Measurements from ENCODE around the gene EMC9. TPM values are rescaled to one million over a fixed set of nuclear protein-coding genes. Genes with fewer than 3 reads are reported as not detected.

Gene EMC9
- polyA plus RNA-seq, 2 donors = 24.5 to 26.6 TPM

GRCh38 chr14:24132976-24133375, 8.4 kb downstream of the EMC9 start:
- Histone ChIP-seq H3K27me3 (ENCODE audit: control insufficient read depth in 1 of 2, insufficient read depth in 2 of 2, low read length in 2 of 2) (no peaks in the 10 kb centered on the region), H3K4me1 (ENCODE audit: control insufficient read depth in 2 of 2, insufficient read depth in 2 of 2, low read length in 1 of 2) (peaks cover 5 to 13% of the 10 kb centered on the region in 2 donors), H3K4me3 (ENCODE audit: low read depth in 1 of 2, low read length in 2 of 2) (no peak overlapping the region), H3K27ac (ENCODE audit: low read depth in 2 of 2, low read length in 1 of 2) (no peak overlapping the region), H3K9me3 (ENCODE audit: control insufficient read depth in 2 of 2, insufficient read depth in 1 of 2, low read depth in 1 of 2, low read length in 1 of 2) (no peaks in the 10 kb centered on the region), H3K36me3 (ENCODE audit: control insufficient read depth in 2 of 2, insufficient read depth in 2 of 2, low read length in 1 of 2) (peaks cover 0 to 5% of the 10 kb centered on the region in 2 donors)
- 92 to 97% methylated on average over 2 of the region's 2 CpGs for WGBS, 2 donors

GRCh38 chr14:24132061-24132685, 9.2 kb downstream of the EMC9 start:
- Histone ChIP-seq H3K27ac (ENCODE audit: low read depth in 2 of 2, low read length in 1 of 2) (no peak overlapping the region), H3K27me3 (ENCODE audit: control insufficient read depth in 1 of 2, insufficient read depth in 2 of 2, low read length in 2 of 2) (no peaks in the 10 kb centered on the region), H3K4me1 (ENCODE audit: control insufficient read depth in 2 of 2, insufficient read depth in 2 of 2, low read length in 1 of 2) (peaks cover 5 to 7% of the 10 kb centered on the region in 2 donors), H3K4me3 (ENCODE audit: low read depth in 1 of 2, low read length in 2 of 2) (no peak overlapping the region), H3K9me3 (ENCODE audit: control insufficient read depth in 2 of 2, insufficient read depth in 1 of 2, low read depth in 1 of 2, low read length in 1 of 2) (no peaks in the 10 kb centered on the region), H3K36me3 (ENCODE audit: control insufficient read depth in 2 of 2, insufficient read depth in 2 of 2, low read length in 1 of 2) (no peaks in the 10 kb centered on the region)
- WGBS, 2 donors = 52 to 58% methylated on average over 24 of the region's 24 CpGs

- WGBS, 2 donors = 75 to 86% methylated on average over 15 of the region's 15 CpGs
- Histone ChIP-seq H3K27ac (ENCODE audit: low read depth in 2 of 2, low read length in 1 of 2) (no peak overlapping the region), H3K9me3 (ENCODE audit: control insufficient read depth in 2 of 2, insufficient read depth in 1 of 2, low read depth in 1 of 2, low read length in 1 of 2) (no peaks in the 10 kb centered on the region)
Observed at GRCh38 chr14:24131549-24131966, 9.8 kb downstream of the EMC9 start.

GRCh38 chr14:24130717-24131548, 10.5 kb downstream of the EMC9 start:
- no peaks in the 10 kb centered on the region for H3K9me3 ChIP-seq (ENCODE audit: control insufficient read depth in 2 of 2, insufficient read depth in 1 of 2, low read depth in 1 of 2, low read length in 1 of 2)
- no peak overlapping the region for H3K27ac ChIP-seq (ENCODE audit: low read depth in 2 of 2, low read length in 1 of 2)
- peaks cover 0 to 5% of the 10 kb centered on the region in 2 donors for H3K4me1 ChIP-seq (ENCODE audit: control insufficient read depth in 2 of 2, insufficient read depth in 2 of 2, low read length in 1 of 2)
- no peaks in the 10 kb centered on the region for H3K27me3 ChIP-seq (ENCODE audit: control insufficient read depth in 1 of 2, insufficient read depth in 2 of 2, low read length in 2 of 2)
- no peaks in the 10 kb centered on the region for H3K36me3 ChIP-seq (ENCODE audit: control insufficient read depth in 2 of 2, insufficient read depth in 2 of 2, low read length in 1 of 2)
- WGBS, 2 donors = 55 to 67% methylated on average over 7 of the region's 7 CpGs
- no peak overlapping the region for H3K4me3 ChIP-seq (ENCODE audit: low read depth in 1 of 2, low read length in 2 of 2)

More at GRCh38 chr14:24131549-24131966, 9.8 kb downstream of the EMC9 start:
- H3K4me3 ChIP-seq (ENCODE audit: low read depth in 1 of 2, low read length in 2 of 2) = no peak overlapping the region
- no peaks in the 10 kb centered on the region for H3K36me3 ChIP-seq (ENCODE audit: control insufficient read depth in 2 of 2, insufficient read depth in 2 of 2, low read length in 1 of 2)
- peaks cover under 1 to 5% of the 10 kb centered on the region in 2 donors for H3K4me1 ChIP-seq (ENCODE audit: control insufficient read depth in 2 of 2, insufficient read depth in 2 of 2, low read length in 1 of 2)
- H3K27me3 ChIP-seq (ENCODE audit: control insufficient read depth in 1 of 2, insufficient read depth in 2 of 2, low read length in 2 of 2) = no peaks in the 10 kb centered on the region

- WGBS, 2 donors = 91 to 93% methylated on average over 5 of the region's 5 CpGs
- Histone ChIP-seq H3K27me3 (ENCODE audit: control insufficient read depth in 1 of 2, insufficient read depth in 2 of 2, low read length in 2 of 2) (no peaks in the 10 kb centered on the region), H3K4me3 (ENCODE audit: low read depth in 1 of 2, low read length in 2 of 2) (no peak within 1 kb of the TSS), H3K4me1 (ENCODE audit: control insufficient read depth in 2 of 2, insufficient read depth in 2 of 2, low read length in 1 of 2) (peaks cover 0 to 5% of the 10 kb centered on the region in 2 donors), H3K27ac (ENCODE audit: low read depth in 2 of 2, low read length in 1 of 2) (no peak within 1 kb of the TSS), H3K36me3 (ENCODE audit: control insufficient read depth in 2 of 2, insufficient read depth in 2 of 2, low read length in 1 of 2) (no peaks in the 10 kb centered on the region), H3K9me3 (ENCODE audit: control insufficient read depth in 2 of 2, insufficient read depth in 1 of 2, low read depth in 1 of 2, low read length in 1 of 2) (no peaks in the 10 kb centered on the region)
Observed at GRCh38 chr14:24130380-24130716, 11.0 kb downstream of the EMC9 start, which contains the start of gene FITM1. Gene FITM1, plus strand, starts transcription at chr14:24130659. Its CDS starts 905 bp downstream, at chr14:24131564.

- Histone ChIP-seq H3K4me1 (ENCODE audit: control insufficient read depth in 2 of 2, insufficient read depth in 2 of 2, low read length in 1 of 2) (peaks cover 0 to 5% of the 10 kb centered on the region in 2 donors), H3K36me3 (ENCODE audit: control insufficient read depth in 2 of 2, insufficient read depth in 2 of 2, low read length in 1 of 2) (no peaks in the 10 kb centered on the region), H3K9me3 (ENCODE audit: control insufficient read depth in 2 of 2, insufficient read depth in 1 of 2, low read depth in 1 of 2, low read length in 1 of 2) (no peaks in the 10 kb centered on the region), H3K27ac (ENCODE audit: low read depth in 2 of 2, low read length in 1 of 2) (no peak overlapping the region), H3K4me3 (ENCODE audit: low read depth in 1 of 2, low read length in 2 of 2) (no peak overlapping the region), H3K27me3 (ENCODE audit: control insufficient read depth in 1 of 2, insufficient read depth in 2 of 2, low read length in 2 of 2) (no peaks in the 10 kb centered on the region)
- 90 to 94% methylated on average over 8 of the region's 8 CpGs for WGBS, 2 donors
Observed at GRCh38 chr14:24129410-24129998, 11.9 kb downstream of the EMC9 start.

- no peak overlapping the region for H3K4me3 ChIP-seq (ENCODE audit: low read depth in 1 of 2, low read length in 2 of 2)
- peaks cover 6 to 10% of the 10 kb centered on the region in 2 donors for H3K36me3 ChIP-seq (ENCODE audit: control insufficient read depth in 2 of 2, insufficient read depth in 2 of 2, low read length in 1 of 2)
- no peaks in the 10 kb centered on the region for H3K27me3 ChIP-seq (ENCODE audit: control insufficient read depth in 1 of 2, insufficient read depth in 2 of 2, low read length in 2 of 2)
- H3K4me1 ChIP-seq (ENCODE audit: control insufficient read depth in 2 of 2, insufficient read depth in 2 of 2, low read length in 1 of 2) = peaks cover 0 to 5% of the 10 kb centered on the region in 2 donors
- H3K27ac ChIP-seq (ENCODE audit: low read depth in 2 of 2, low read length in 1 of 2) = no peak overlapping the region
- 80 to 95% methylated on average over 2 of the region's 2 CpGs for WGBS, 2 donors
- no peaks in the 10 kb centered on the region for H3K9me3 ChIP-seq (ENCODE audit: control insufficient read depth in 2 of 2, insufficient read depth in 1 of 2, low read depth in 1 of 2, low read length in 1 of 2)
Observed at GRCh38 chr14:24127673-24128072, 13.7 kb downstream of the EMC9 start.

GRCh38 chr14:24126939-24127338, 14.5 kb downstream of the EMC9 start:
- peaks cover 0 to 5% of the 10 kb centered on the region in 2 donors for H3K4me1 ChIP-seq (ENCODE audit: control insufficient read depth in 2 of 2, insufficient read depth in 2 of 2, low read length in 1 of 2)
- no peaks in the 10 kb centered on the region for H3K9me3 ChIP-seq (ENCODE audit: control insufficient read depth in 2 of 2, insufficient read depth in 1 of 2, low read depth in 1 of 2, low read length in 1 of 2)
- no peak overlapping the region for H3K27ac ChIP-seq (ENCODE audit: low read depth in 2 of 2, low read length in 1 of 2)
- H3K4me3 ChIP-seq (ENCODE audit: low read depth in 1 of 2, low read length in 2 of 2) = no peak overlapping the region
- H3K36me3 ChIP-seq (ENCODE audit: control insufficient read depth in 2 of 2, insufficient read depth in 2 of 2, low read length in 1 of 2) = peaks cover 8 to 11% of the 10 kb centered on the region in 2 donors
- no peaks in the 10 kb centered on the region for H3K27me3 ChIP-seq (ENCODE audit: control insufficient read depth in 1 of 2, insufficient read depth in 2 of 2, low read length in 2 of 2)

- no peaks in the 10 kb centered on the region for H3K4me1 ChIP-seq (ENCODE audit: control insufficient read depth in 2 of 2, insufficient read depth in 2 of 2, low read length in 1 of 2)
- peaks cover 14 to 30% of the 10 kb centered on the region in 2 donors for H3K36me3 ChIP-seq (ENCODE audit: control insufficient read depth in 2 of 2, insufficient read depth in 2 of 2, low read length in 1 of 2)
- H3K4me3 ChIP-seq (ENCODE audit: low read depth in 1 of 2, low read length in 2 of 2) = no peak overlapping the region
- 83 to 84% methylated on average over 9 of the region's 9 CpGs for WGBS, 2 donors
- H3K27ac ChIP-seq (ENCODE audit: low read depth in 2 of 2, low read length in 1 of 2) = no peak overlapping the region
- no peaks in the 10 kb centered on the region for H3K9me3 ChIP-seq (ENCODE audit: control insufficient read depth in 2 of 2, insufficient read depth in 1 of 2, low read depth in 1 of 2, low read length in 1 of 2)
- no peaks in the 10 kb centered on the region for H3K27me3 ChIP-seq (ENCODE audit: control insufficient read depth in 1 of 2, insufficient read depth in 2 of 2, low read length in 2 of 2)
Observed at GRCh38 chr14:24123424-24124417, 17.7 kb downstream of the EMC9 start.
